BJ (cell line): Measurements from ENCODE around the gene FHAD1. TPM values are rescaled to one million over a fixed set of nuclear protein-coding genes. Genes with fewer than 3 reads are reported as not detected.

Experiments
- CTCF ChIA-PET: fragments of 350-600 bp; formaldehyde crosslinking; extraction: SDS; loops from one replicate; lab custom pipeline; 2021; ENCODE audit warnings: antibody characterized with exemption, inconsistent platforms; lab: Yijun Ruan, JAX
- POLR2A ChIA-PET: fragments of 300-600 bp; sonication (Branson Sonifier 250); formaldehyde crosslinking; extraction: SDS; loops from one replicate; lab custom pipeline; 2021; ENCODE audit warnings: antibody characterized with exemption; lab: Charles Lee
- DNase-seq: peaks from one replicate; pipeline ENCODE4 v3.0.0-alpha.2; 2011; ENCODE audit warnings: low read depth
- H3K27me3 ChIP-seq: 2 replicates; pipeline ENCODE4 v1.6.0; 2011; ENCODE audit warnings: low read length; ENCODE audit not compliant: control insufficient read depth, insufficient read depth
- H3K36me3 ChIP-seq: 2 replicates; pipeline ENCODE4 v1.5.1; 2011; ENCODE audit warnings: low read length; ENCODE audit not compliant: control insufficient read depth, insufficient read depth
- H3K4me3 ChIP-seq: 2 replicates; pipeline ENCODE4 v1.5.1; 2011; ENCODE audit warnings: low read depth, mild to moderate bottlenecking, control low read depth, low read length
- polyA plus RNA-seq: library from polyadenylated mRNA; depleted of rRNA; stranded (reverse); fragments of >200 nt; gene quantifications from 2 replicates; pipeline ENCODE4 v1.2.3, GENCODE V29; 2011
- TF ChIP-seq, protein P1 (sequence below): IDR thresholded peaks from 2 replicates; pipeline ENCODE4 v1.5.1; 2011; ENCODE audit warnings: low read depth, mild to moderate bottlenecking, control low read depth, inconsistent platforms, low read length, moderate library complexity; ENCODE audit not compliant: insufficient read depth

Gene FHAD1
- polyA plus RNA-seq, 1 experiment = not detected

GRCh38 chr1:15390667-15391066 is 143.6 kb downstream of the FHAD1 start:
- POLR2A ChIA-PET = interaction anchor here (0.7 kb wide), 1 partner anchor 31 kb away, joined by 3 read pairs; no protein-coding TSS in a partner anchor

DNA sequence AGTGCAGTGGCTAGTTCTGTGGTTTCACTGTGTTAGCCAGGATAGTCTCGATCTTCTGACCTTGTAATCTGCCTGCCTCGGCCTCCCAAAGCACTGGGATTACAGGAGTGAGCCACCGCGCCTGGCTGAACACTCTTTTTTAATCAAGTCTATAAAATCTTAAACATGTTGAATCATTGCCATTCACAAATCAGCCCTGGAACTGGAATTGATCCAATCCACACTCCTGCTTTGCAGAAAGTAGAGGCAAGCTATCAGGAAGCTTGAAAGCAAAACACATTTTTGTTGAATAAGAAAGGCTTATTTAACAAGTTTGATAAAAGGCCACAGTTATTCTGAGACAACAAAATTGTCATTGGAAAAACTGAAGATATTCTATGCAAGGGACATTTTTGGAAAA is 144.3 kb downstream of the FHAD1 start:
- Histone ChIP-seq H3K27me3 (peaks cover 1% of the 10 kb centered on the region), H3K4me3 (no peak overlapping the region), H3K36me3 (no peaks in the 10 kb centered on the region)
- ChIA-PET POLR2A (no interaction called here), CTCF (interaction anchor here (0.7 to 1.4 kb wide), 2 partner anchors 9 to 35 kb away, joined by 3 to 4 read pairs; no protein-coding TSS in a partner anchor)
- TF ChIP-seq, protein P1, sequence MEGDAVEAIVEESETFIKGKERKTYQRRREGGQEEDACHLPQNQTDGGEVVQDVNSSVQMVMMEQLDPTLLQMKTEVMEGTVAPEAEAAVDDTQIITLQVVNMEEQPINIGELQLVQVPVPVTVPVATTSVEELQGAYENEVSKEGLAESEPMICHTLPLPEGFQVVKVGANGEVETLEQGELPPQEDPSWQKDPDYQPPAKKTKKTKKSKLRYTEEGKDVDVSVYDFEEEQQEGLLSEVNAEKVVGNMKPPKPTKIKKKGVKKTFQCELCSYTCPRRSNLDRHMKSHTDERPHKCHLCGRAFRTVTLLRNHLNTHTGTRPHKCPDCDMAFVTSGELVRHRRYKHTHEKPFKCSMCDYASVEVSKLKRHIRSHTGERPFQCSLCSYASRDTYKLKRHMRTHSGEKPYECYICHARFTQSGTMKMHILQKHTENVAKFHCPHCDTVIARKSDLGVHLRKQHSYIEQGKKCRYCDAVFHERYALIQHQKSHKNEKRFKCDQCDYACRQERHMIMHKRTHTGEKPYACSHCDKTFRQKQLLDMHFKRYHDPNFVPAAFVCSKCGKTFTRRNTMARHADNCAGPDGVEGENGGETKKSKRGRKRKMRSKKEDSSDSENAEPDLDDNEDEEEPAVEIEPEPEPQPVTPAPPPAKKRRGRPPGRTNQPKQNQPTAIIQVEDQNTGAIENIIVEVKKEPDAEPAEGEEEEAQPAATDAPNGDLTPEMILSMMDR = no peak
- DNase-seq = no peak

More at GRCh38 chr1:15390667-15391066, 143.6 kb downstream of the FHAD1 start:
- Histone ChIP-seq H3K27me3 (peaks cover 4% of the 10 kb centered on the region), H3K4me3 (no peak overlapping the region), H3K36me3 (no peaks in the 10 kb centered on the region)
- DNase-seq = no peak
- TF ChIP-seq, protein P1 = no peak
- CTCF ChIA-PET = interaction anchor here (0.7 to 1.4 kb wide), 2 partner anchors 10 to 36 kb away, joined by 3 to 4 read pairs; no protein-coding TSS in a partner anchor

- H3K4me3 ChIP-seq = no peak overlapping the region
- no peak for DNase-seq
- H3K36me3 ChIP-seq = no peaks in the 10 kb centered on the region
- ChIA-PET POLR2A (no interaction called here), CTCF (no interaction called here)
- no peaks in the 10 kb centered on the region; the same call in none of the 2 replicates for H3K27me3 ChIP-seq
- TF ChIP-seq, protein P1 = no peak
Measured at GRCh38 chr1:15393475-15394257, 146.6 kb downstream of the FHAD1 start.

- POLR2A ChIA-PET = no interaction called here
- CTCF ChIA-PET = no interaction called here
- Histone ChIP-seq H3K36me3 (no peaks in the 10 kb centered on the region), H3K27me3 (no peaks in the 10 kb centered on the region; the same call in none of the 2 replicates), H3K4me3 (no peak overlapping the region)
- DNase-seq = no peak
- TF ChIP-seq, protein P1 = no peak
Measured at GRCh38 chr1:15394258-15394690, 147.3 kb downstream of the FHAD1 start.

DNA sequence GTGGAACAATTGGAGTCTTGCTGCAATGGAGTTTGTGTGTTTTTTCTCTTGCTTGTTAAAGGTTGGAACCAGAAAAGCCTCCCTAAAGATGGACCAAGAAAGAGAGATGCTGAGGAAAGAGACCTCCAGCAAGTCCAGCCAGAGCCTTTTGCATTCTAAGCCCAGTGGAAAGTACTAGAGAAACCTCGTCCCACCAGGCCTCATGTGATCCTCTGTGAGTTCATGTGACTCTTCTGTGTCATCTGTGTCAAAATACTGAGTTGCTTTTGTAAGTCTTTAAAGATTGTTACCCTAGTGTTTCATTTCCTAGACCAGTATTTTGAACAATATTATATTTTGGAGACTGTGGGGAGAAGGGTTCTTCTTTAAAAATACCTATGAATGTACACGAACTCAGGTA is 150.2 kb downstream of the FHAD1 start:
- Histone ChIP-seq H3K4me3 (no peak overlapping the region), H3K36me3 (no peaks in the 10 kb centered on the region), H3K27me3 (no peaks in the 10 kb centered on the region; the same call in 1 of the 2 replicates)
- POLR2A ChIA-PET = no interaction called here
- no peak for DNase-seq
- TF ChIP-seq, protein P1 = no peak
- CTCF ChIA-PET = no interaction called here
